Fibroblast of villous mesenchyme (primary cell): Measurements from ENCODE around the gene AGAP5. TPM values are rescaled to one million over a fixed set of nuclear protein-coding genes. Genes with fewer than 3 reads are reported as not detected.
"Not testable (repeated sequence)": the region's sequence is repeated elsewhere in the genome, so short reads cannot be mapped to it uniquely, and the experiment has no call there.

ENCODE experiments used
- DNase-seq: peaks from one replicate; pipeline ENCODE4 v3.0.0-alpha.2; 2010; ENCODE audit warnings: low read depth
- H3K4me3 ChIP-seq: 2 replicates; pipeline ENCODE4 v1.5.1; 2011; ENCODE audit warnings: low read depth, mild to moderate bottlenecking, low read length
- total RNA-seq: library from RNA; depleted of rRNA; stranded (reverse); fragments of >200 nt; gene quantifications from 2 replicates; pipeline ENCODE4 v1.2.3, GENCODE V29; 2012
- TF ChIP-seq, protein P1 (sequence below): IDR thresholded peaks from 2 replicates; pipeline ENCODE4 v1.5.1; 2012; ENCODE audit warnings: low read depth, mild to moderate bottlenecking, low read length; ENCODE audit not compliant: insufficient read depth

Gene AGAP5
- total RNA-seq, 1 donor: 3.0 TPM

DNA sequence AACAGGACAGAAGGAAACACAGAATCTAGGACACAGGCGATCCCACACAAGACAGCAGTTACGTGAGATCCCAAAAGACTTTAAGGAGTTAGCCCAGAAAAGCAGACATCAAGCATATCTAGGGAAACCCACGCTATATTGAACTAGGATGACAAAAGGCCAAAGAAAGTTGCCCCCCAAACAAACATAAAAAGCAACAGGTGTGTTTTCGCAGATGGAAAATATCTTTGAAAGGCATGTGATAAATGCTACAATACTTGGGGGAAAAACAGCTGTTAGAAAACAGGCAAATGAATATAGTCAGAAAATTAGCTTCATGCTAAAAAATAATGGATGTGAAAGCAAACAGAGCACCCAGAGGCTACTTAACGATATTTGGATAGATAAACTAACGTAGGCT lies 7.2 kb downstream of the AGAP5 start:
- not testable (repeated sequence) for H3K4me3 ChIP-seq, DNase-seq

DNA sequence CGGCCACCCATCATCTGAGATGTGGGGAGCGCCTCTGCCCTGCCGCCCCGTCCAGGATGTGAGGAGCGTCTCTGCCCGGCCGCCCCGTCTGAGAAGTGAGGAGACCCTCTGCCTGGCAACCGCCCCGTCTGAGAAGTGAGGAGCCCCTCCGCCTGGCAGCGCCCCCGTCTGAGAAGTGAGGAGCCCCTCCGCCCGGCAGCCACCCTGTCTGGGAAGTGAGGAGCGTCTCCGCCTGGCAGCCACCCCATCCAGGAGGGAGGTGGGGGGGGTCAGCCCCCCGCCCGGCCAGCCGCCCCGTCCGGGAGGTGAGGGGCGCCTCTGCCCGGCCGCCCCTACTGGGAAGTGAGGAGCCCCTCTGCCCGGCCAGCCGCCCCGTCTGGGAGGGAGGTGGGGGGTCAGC lies 8.3 kb downstream of the AGAP5 start:
- DNase-seq, H3K4me3 ChIP-seq: not testable (repeated sequence)

DNA sequence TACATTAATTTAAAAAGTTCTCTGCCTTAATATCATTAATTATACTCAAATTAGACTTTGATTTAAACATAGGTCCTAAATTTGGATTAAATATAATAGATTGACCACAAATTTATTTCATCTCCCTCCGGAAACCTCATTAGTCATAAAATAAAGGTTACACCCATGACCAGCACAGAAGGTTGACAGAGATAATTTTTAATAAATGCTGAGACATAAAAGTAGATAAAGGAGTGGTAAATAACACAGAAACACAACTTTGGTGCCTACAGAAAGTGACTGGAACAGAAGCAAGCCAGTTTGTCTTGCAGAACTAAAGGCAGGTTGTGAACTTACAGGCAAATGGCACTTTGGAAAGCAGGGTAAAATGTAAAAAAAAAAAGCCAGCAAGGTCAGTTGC lies 10.3 kb downstream of the AGAP5 start:
- not testable (repeated sequence) for H3K4me3 ChIP-seq, DNase-seq

DNA sequence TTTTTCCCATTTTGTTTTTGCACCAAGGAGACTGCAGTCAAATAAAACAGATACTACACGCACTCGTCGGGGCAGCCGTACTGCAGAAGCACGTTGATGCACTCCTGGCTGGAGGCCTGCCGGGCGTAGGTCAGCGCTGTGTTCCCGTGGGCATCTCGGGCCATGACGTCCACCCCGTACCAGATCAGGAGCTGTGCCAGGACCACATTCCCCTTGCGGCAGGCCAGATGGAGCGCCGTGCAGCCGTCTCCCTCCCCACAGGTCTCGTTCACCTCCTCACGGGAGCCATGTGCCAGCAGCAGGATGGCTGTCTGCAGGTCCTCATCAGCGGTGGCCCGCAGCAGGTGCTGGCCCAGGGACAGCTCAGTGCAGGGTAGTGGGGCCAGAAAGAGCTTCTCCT lies 23.4 kb downstream of the AGAP5 start:
- not testable (repeated sequence) for DNase-seq, H3K4me3 ChIP-seq

DNA sequence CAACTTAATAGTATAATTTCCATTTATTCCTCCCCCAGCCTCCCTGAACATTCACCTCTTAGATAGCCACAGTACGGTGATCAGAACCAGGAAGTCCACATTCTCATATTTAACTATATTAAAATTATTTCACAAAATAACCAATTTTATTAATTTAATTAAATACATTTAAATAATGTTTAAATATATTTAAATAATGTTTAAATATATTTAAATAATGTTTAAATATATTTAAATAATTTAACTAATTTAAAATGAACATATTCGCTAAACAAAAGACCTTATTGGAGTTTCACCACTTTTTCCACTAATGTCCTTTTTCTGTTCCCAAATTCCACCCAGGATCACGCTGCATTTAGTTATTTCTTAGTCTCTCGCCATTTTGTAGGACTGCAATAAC lies 29.5 kb downstream of the AGAP5 start:
- not testable (repeated sequence) for H3K4me3 ChIP-seq, DNase-seq

DNA sequence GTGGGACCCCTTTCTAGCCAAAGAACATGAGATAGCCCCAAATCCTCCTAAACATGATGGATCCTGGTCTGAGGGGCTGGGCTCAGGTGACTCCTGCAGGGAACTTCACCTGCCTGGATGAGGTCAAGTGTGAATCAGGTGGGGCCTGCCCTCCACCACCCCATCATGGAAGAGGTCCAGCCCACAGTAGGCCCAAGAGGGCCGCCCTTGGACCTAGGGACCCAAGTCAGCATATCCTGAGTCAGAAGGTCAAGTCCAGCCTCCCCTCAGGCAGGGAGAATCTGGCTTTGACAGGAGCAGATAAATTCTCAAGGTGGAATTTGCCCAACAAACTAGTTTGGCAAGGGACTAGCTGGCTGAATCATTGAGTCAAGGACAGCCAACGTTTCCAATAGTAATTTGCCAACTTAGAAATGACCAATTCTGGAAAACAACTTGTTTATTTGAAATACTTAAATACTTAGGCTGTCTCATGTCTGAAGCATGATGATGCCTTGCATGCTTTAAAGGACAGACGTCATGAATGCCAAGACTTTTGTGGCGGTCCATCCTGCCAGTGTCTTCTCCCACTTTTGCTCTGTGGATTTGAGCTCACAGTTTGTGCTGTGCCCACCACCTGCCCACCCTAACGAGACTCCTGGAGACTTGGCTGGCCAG lies 31.6 kb downstream of the AGAP5 start:
- DNase-seq: not testable (repeated sequence)

DNA sequence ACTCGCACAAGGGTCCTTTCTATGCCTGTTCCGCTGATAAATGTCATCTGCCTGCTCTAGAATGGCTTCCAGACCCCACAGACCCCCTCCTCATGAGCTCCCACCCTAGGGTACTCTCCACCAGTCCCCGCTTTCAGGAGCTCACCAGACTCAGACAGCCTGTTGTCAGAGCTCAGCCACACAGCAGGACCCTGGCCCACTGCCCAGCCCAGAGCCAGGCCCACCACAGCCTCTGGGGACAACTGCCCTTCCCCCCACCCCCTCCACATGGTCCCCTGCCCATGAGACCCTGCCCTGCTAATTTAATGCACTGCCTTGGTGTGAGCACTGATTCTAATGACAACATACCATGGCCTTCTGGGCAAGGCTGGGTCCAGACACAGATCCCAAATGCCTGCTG lies 32.3 kb downstream of the AGAP5 start:
- DNase-seq, H3K4me3 ChIP-seq: not testable (repeated sequence)

More for the DNA sequence above, 31.6 kb downstream of the AGAP5 start:
- H3K4me3 ChIP-seq: not testable (repeated sequence)

DNA sequence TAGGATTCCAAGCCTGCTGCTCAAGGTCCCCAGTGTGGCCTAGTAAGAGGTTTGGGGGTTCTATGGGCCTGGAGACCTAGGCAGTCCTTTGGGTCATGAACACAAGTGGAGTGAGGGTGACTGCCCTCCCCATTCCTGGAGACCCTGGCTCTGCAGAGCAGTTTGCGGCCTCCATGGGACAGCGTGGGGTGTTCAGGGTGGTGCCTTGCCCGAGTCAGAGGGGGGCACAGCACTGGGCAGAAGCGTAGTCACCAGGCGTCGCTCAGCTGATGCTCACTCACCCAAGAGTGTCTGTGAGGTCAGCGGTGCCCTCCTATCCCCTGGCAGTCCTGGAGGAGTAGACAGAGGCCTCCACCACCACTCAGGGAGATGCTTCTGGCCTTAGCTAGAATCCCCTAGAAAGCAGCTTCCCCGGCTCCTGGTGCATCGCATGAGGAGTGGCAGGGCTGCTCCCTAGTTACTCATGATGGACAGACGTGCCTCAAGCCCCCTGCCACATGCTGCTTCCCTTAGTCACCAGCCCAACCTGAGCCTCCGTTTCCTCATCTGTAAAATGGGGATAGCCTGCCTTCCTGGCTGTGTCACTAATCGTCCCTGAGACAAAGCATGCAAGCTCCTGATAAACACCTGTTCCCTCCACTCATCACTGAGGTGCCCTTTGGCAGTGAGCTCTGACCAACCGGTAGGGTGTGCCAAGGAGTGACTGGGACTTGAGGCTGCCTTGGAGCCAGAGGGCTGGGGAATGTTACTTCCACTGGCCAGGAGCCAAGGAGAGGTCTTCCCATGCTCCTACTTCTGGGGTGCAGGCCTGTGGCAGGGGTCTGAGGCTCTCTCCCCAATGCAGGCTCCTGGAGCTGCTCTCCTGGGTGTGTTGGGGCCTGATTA lies 33.5 kb downstream of the AGAP5 start:
- not testable (repeated sequence) for H3K4me3 ChIP-seq, DNase-seq

DNA sequence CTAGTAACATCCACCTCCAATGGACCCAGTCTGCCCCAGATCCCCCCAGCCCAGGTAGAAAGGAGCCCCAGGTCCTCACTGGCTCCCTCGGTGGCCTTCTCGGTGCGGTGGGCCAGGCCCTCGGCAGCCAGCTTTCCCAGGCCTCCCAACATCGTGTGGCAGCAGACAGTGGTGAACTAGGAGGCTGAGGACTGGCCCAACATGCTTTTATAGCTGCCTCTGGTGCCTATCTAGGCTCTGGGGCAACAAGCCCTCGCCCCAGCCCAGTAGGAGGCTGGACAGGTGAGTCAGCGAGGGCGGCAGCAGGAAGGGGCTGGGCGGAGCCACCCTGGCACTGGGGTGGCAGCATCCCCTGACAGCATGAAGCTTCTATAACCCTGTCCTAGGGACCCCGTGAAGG lies 34.3 kb downstream of the AGAP5 start:
- DNase-seq, H3K4me3 ChIP-seq: not testable (repeated sequence)

DNA sequence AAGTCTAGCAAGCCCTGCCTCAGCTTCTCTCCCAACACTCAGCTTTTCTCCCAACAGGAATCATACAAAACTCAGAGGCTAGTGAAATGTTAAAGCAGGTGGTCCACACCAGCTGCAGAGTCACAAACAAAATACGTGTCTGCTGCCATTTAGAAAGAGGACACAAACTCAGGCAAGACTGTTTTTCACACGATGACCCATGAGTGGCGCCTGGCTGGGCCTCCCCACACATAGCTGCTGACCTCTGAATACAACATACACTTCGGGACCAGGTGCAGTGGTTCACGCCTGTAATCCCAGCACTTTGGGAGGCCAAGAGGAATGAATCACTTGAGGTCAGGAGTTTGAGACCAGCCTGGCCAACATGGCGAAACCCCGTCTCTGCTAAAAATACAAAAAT lies 35.2 kb downstream of the AGAP5 start:
- not testable (repeated sequence) for H3K4me3 ChIP-seq, DNase-seq

DNA sequence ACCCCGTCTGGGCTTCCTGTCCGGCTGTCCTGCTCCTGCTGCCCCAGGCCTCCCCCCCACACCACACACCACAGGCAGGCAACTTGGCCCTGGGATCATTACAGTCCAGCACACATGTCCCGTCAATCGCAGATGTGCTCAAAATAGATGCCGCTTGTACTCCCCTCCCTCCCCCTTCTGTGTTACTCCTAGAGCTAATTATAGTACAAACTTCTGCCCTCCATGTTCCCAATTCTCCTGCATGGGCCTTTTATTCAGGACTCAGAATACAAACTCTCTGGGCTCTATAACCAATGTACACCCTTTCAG lies 42.0 kb downstream of the AGAP5 start, which contains the start of gene SYNPO2L:
Gene SYNPO2L (minus strand): TSS at position 40 of the 309 bp plus-strand sequence. CDS start 107 bp downstream, outside the sequence.
- TF ChIP-seq, protein P1, sequence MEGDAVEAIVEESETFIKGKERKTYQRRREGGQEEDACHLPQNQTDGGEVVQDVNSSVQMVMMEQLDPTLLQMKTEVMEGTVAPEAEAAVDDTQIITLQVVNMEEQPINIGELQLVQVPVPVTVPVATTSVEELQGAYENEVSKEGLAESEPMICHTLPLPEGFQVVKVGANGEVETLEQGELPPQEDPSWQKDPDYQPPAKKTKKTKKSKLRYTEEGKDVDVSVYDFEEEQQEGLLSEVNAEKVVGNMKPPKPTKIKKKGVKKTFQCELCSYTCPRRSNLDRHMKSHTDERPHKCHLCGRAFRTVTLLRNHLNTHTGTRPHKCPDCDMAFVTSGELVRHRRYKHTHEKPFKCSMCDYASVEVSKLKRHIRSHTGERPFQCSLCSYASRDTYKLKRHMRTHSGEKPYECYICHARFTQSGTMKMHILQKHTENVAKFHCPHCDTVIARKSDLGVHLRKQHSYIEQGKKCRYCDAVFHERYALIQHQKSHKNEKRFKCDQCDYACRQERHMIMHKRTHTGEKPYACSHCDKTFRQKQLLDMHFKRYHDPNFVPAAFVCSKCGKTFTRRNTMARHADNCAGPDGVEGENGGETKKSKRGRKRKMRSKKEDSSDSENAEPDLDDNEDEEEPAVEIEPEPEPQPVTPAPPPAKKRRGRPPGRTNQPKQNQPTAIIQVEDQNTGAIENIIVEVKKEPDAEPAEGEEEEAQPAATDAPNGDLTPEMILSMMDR: no peak
- DNase-seq: no peak
- H3K4me3 ChIP-seq: no peak within 1 kb of the TSS

DNA sequence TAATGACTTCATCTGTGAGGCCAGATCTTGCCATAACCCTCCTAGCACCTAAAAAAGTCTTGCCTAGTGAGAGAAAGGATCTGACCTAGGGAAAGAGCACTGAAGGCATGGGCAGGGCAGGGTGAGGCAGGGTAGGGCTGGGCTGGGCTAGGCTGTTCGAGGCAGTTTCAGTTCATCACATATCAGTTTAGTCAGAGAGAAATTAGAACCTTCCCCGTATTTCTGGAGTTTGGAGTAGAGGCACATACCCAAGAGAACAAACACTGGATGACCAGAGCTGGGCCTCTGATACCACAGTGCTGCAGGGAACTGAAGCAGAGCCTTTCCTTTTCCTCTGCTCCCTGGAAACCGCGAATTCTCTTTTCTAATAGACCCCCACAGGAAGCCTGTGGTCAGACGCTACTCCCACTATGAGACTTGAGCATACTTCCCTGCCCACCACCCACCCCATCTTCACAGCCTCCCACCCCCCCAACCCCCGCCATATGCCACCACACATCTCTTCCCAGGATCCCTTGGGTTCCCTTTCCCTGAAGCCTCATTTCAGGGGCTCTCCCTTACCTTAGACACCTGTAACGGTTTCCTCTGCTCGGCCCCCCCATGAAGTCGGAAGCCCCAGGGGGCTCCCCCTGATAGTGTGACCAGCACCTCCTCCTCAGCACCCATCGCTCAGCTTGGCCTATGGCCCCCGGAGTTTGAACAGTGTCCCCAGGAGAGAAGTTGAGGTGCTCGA lies 42.5 kb downstream of the AGAP5 start:
- DNase-seq: no peak
- no peak overlapping the region for H3K4me3 ChIP-seq
- TF ChIP-seq, protein P1: no peak
